Skin epidermis (tissue), 12 donors: ENCODE measurements around the gene COPS6.

ENCODE experiments used
- H3K27ac ChIP-seq, 21 experiments: fragments of 200-600 bp; sonication (generic) in 11 of 21; one replicate each; pipeline ENCODE4 v1.5.0; 2020; ENCODE audit warnings: mild to moderate bottlenecking in 3 of 21, inconsistent platforms in 2 of 21, moderate library complexity in 2 of 21
- H3K4me3 ChIP-seq, 7 experiments: fragments of 200-600 bp; sonication (generic) in 2 of 7; one replicate each; pipeline ENCODE4 v1.5.0; 2020; ENCODE audit warnings: inconsistent platforms in 2 of 7, mild to moderate bottlenecking in 2 of 7, moderate library complexity in 1 of 7

COPS6 gene

GRCh38 chr7:100075418-100075817 lies 13.4 kb upstream of the COPS6 start:
- H3K27ac ChIP-seq = no peak overlapping the region
- no peak overlapping the region for H3K4me3 ChIP-seq

- Histone ChIP-seq H3K27ac (no peak overlapping the region), H3K4me3 (no peak overlapping the region)
These were observed 11.6 kb upstream of the COPS6 start for GRCh38 chr7:100077205-100077604.

- H3K4me3 ChIP-seq = no peak overlapping the region
- peak overlapping the region in 1 of 21 experiments; percentile 7 for H3K27ac ChIP-seq
These were observed 9.7 kb upstream of the COPS6 start for GRCh38 chr7:100079024-100079560.

GRCh38 chr7:100080907-100081534 lies 7.7 kb upstream of the COPS6 start:
- H3K4me3 ChIP-seq = peak overlapping the region; percentile 68 to 97 (median 87)
- peak overlapping the region; percentile 73 to 94 (median 90) for H3K27ac ChIP-seq

GRCh38 chr7:100081535-100082102 lies 7.2 kb upstream of the COPS6 start, which contains the start of gene ZNF3:
Gene ZNF3, minus strand, starts transcription at chr7:100081723. Its CDS starts 4,366 bp downstream, at chr7:100077357.
- Histone ChIP-seq H3K4me3 (peak within 1 kb of the TSS; percentile 68 to 97 (median 87)), H3K27ac (peak within 1 kb of the TSS; percentile 73 to 94 (median 90))

GRCh38 chr7:100082978-100083377 lies 5.8 kb upstream of the COPS6 start:
- H3K27ac ChIP-seq = peak overlapping the region in 1 of 21 experiments; percentile 92
- no peak overlapping the region for H3K4me3 ChIP-seq

GRCh38 chr7:100085515-100085914 lies 3.3 kb upstream of the COPS6 start:
- H3K27ac ChIP-seq = no peak overlapping the region

GRCh38 chr7:100087055-100087750 lies 1.6 kb upstream of the COPS6 start:
- Histone ChIP-seq H3K27ac (peak overlapping the region in 4 of 21 experiments; percentile 0 to 62 (median 30)), H3K4me3 (no peak overlapping the region)

More at GRCh38 chr7:100085515-100085914, 3.3 kb upstream of the COPS6 start:
- no peak overlapping the region for H3K4me3 ChIP-seq

- H3K27ac ChIP-seq = peak overlapping the region in 20 of 21 experiments; percentile 50 to 96 (median 90)
- peak overlapping the region; percentile 60 to 83 (median 67) for H3K4me3 ChIP-seq
These were observed 611 bp upstream of the COPS6 start for GRCh38 chr7:100088095-100088620.

GRCh38 chr7:100089458-100090196 lies 858 bp downstream of the COPS6 start:
- H3K27ac ChIP-seq = peak overlapping the region in 20 of 21 experiments; percentile 50 to 96 (median 90)
- H3K4me3 ChIP-seq = peak overlapping the region; percentile 60 to 83 (median 67)

GRCh38 chr7:100090527-100091410 lies 2.0 kb downstream of the COPS6 start:
- H3K4me3 ChIP-seq = no peak overlapping the region
- no peak overlapping the region for H3K27ac ChIP-seq

GRCh38 chr7:100091411-100092181 lies 2.8 kb downstream of the COPS6 start:
- no peak overlapping the region for H3K4me3 ChIP-seq
- H3K27ac ChIP-seq = no peak overlapping the region

GRCh38 chr7:100093054-100093453 lies 4.3 kb downstream of the COPS6 start:
- Histone ChIP-seq H3K27ac (peak overlapping the region in 1 of 21 experiments; percentile 50), H3K4me3 (no peak overlapping the region)

- Histone ChIP-seq H3K27ac (peak overlapping the region in 1 of 21 experiments; percentile 50), H3K4me3 (no peak overlapping the region)
These were observed 4.7 kb downstream of the COPS6 start for GRCh38 chr7:100093498-100093897.

GRCh38 chr7:100093925-100094486 lies 5.2 kb downstream of the COPS6 start:
- Histone ChIP-seq H3K27ac (peak overlapping the region in 1 of 21 experiments; percentile 50), H3K4me3 (no peak overlapping the region)

GRCh38 chr7:100095289-100095688 lies 6.5 kb downstream of the COPS6 start:
- Histone ChIP-seq H3K4me3 (no peak overlapping the region), H3K27ac (no peak overlapping the region)

GRCh38 chr7:100095704-100096103 lies 6.9 kb downstream of the COPS6 start:
- Histone ChIP-seq H3K4me3 (no peak overlapping the region), H3K27ac (no peak overlapping the region)
